Caki2 (cell line): ENCODE data around the gene ARHGAP23. TPM values are rescaled to one million over a fixed set of nuclear protein-coding genes. Genes with fewer than 3 reads are reported as not detected.
A peak's percentile ranks its signal among the peaks of the same experiment; 100 is the strongest.

ENCODE experiments used
- DNase-seq: peaks from one replicate; pipeline ENCODE4 v3.0.0-alpha.2; 2015; ENCODE audit warnings: low read depth
- in situ Hi-C: cut with HindIII; loops from 2 replicates; pipeline ENCODE4 v1.10.0; 2016; ENCODE audit warnings: low sequenced_read_pairs, low pct_unique_long_range_greater_than_20kb, mixed read lengths
- total RNA-seq: library from RNA; depleted of rRNA; stranded (reverse); fragments of >200 nt; shearing (Covaris generic); gene quantifications from 2 replicates; pipeline ENCODE4 v1.2.3, GENCODE V29; 2014; ENCODE audit warnings: low replicate concordance; rRNA removed

The ARHGAP23 gene
- total RNA-seq, 1 experiment from 2014 or later: 2.3 TPM

DNA sequence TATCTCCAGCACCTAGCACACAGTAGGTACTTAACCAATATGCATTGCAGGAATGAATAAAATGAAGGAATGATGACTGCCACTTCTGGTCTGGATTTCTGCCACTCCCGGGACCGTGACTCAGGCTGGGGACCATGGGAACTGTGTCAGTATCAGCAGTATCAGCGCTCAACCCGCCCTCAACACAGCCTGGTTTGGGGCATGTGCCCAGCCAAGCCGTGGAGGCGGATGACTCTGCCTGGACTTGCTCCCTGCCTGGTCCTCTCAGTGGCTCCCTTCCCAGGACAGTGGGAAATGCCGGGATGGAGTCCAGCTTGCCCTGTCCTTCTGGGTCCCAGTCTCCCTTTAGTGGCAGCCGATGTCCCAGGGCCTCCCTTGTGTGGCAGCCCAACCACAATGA is 122.4 kb downstream of the ARHGAP23 start:
- DNase-seq: no peak
- in situ Hi-C loops: no loop called here

DNA sequence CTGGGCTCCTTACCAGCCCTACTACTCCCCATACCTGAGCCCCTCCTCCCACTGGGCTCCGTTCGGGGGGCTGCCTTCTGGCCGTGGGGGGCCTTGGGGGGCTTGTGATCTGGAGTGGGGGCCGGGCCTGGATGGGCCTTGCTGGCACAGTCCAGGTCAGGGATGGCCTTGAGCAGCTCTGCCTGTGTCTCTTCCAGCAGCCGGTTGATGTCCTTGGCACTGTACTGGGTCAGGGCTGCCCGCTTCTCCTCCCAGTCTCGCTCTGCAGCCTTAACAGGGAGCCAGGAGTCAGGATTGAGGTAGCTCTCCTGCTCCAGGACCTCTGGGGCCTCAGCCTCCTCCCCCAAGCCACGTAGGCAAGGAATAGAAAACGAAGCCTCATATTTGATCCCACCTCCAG is 122.9 kb downstream of the ARHGAP23 start:
- in situ Hi-C loops: no loop called here
- DNase-seq: no peak

- in situ Hi-C loops: no loop called here
- no peak for DNase-seq
These were observed 124.1 kb downstream of the ARHGAP23 start for GRCh38 chr17:38552343-38552742.

GRCh38 chr17:38554430-38555350 is 126.4 kb downstream of the ARHGAP23 start:
- DNase-seq: no peak
- in situ Hi-C loops: no loop called here

- in situ Hi-C loops: no loop called here
- DNase-seq: no peak
These were observed 128.0 kb downstream of the ARHGAP23 start for GRCh38 chr17:38556239-38556638.

DNA sequence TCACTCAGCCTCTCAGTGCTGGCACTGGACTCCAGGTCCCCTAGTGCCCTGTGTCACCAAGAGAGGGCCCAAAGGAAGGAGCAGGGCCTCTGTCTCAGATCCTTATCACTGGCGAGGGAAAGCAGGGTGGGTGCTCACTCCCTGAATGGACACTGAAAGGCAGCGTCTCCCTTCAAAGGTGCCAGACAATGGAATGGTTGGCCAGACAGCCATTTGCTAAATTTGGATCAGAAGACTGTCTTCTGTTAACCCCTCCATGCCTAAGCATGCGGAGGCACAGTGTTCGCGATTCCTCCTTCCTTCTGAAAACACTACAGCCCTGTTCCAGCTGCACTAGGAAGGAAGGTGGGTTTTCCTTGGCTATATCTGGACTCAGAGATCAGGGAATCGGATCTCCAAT is 129.1 kb downstream of the ARHGAP23 start:
- DNase-seq: no peak
- in situ Hi-C loops: no loop called here

- DNase-seq: peak; percentile 97
- in situ Hi-C loops: no loop called here
These were observed 129.8 kb downstream of the ARHGAP23 start for GRCh38 chr17:38557836-38558727.

GRCh38 chr17:38558728-38559050 is 130.4 kb downstream of the ARHGAP23 start:
- peak; percentile 51 for DNase-seq
- in situ Hi-C loops: no loop called here

- DNase-seq: peak; percentile 84
- in situ Hi-C loops: no loop called here
These were observed 131.0 kb downstream of the ARHGAP23 start for GRCh38 chr17:38559051-38559879.

DNA sequence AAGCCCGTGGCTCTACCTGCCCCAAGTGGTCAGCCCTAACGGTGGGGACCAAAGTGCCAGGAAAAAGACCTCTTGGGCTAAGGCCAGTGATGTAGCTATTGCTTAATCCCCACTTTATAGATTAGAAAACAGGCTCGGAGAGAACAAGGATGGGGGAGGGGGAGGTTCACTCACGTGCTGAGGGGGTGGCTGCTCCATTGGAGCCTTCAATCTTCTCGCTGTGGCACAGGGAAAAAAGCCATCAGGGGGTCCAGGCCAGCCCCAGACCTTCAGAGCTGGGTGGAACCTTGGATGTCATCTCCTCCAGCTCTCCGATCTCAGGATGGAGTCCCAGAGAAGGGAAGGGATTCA is 131.6 kb downstream of the ARHGAP23 start:
- no peak for DNase-seq
- in situ Hi-C loops: no loop called here

GRCh38 chr17:38560503-38561318 is 132.4 kb downstream of the ARHGAP23 start:
- in situ Hi-C loops: no loop called here
- DNase-seq: no peak

- no peak for DNase-seq
- in situ Hi-C loops: no loop called here
These were observed 133.4 kb downstream of the ARHGAP23 start for GRCh38 chr17:38561416-38562214.

Other genes starting within 250 kb of the ARHGAP23 start
- gene TBC1D3, start 235.9 kb upstream of the ARHGAP23 start, total RNA-seq: not detected in 2 replicates
- gene MRPL45, start 131.3 kb upstream of the ARHGAP23 start, total RNA-seq: 61.5 and 90.7 TPM in 2 replicates
- 0.07 TPM in 1 of 2 replicates, not detected in the other for gene GPR179, start 84.5 kb upstream of the ARHGAP23 start, total RNA-seq
- 14.4 and 22.5 TPM in 2 replicates for gene SOCS7, start 76.6 kb upstream of the ARHGAP23 start, total RNA-seq
- gene SRCIN1, start 177.5 kb downstream of the ARHGAP23 start, total RNA-seq: 2.3 and 5.5 TPM in 2 replicates
- 14.1 and 20.4 TPM in 2 replicates for gene EPOP, start 246.5 kb downstream of the ARHGAP23 start, total RNA-seq